ENCODE measurements around the gene FHAD1.

GRCh38 chr1:15440357-15440756, 193.3 kb downstream of the FHAD1 start:
- TF ChIP-seq ETV6 (conservative IDR thresholded peaks at IDR 0.05 in 1 of 2, IDR thresholded peaks at IDR 0.05 in 1 of 2; ENCODE audit: borderline replicate concordance in 1 of 2, low read depth in 1 of 2) (no peak), SRF (IDR thresholded peaks at IDR 0.05; ENCODE audit: low read depth in 2 of 2, low read length in 2 of 2) (no peak), BCLAF1 (IDR thresholded peaks at IDR 0.05) (no peak), TBL1XR1 (IDR thresholded peaks at IDR 0.05; ENCODE audit: low read depth, low read length) (no peak), JUND (IDR thresholded peaks at IDR 0.05; ENCODE audit: low read depth, low read length) (no peak), CTCF (IDR thresholded peaks at IDR 0.05 in 2 of 3, conservative IDR thresholded peaks at IDR 0.05 in 1 of 3; ENCODE audit: control insufficient read depth in 2 of 3, extremely low read depth in 1 of 3, insufficient read depth in 1 of 3, low read depth in 3 of 3, low read length in 3 of 3) (no peak)
